Lung (tissue), 12 donors: ENCODE results near the gene ADAMTS18. TPM values are rescaled to one million over a fixed set of nuclear protein-coding genes. Genes with fewer than 3 reads are reported as not detected.
A peak's percentile ranks its signal among the peaks of the same experiment; 100 is the strongest.

Experiments
- ATAC-seq: fragments of 200-7000 bp; cut with Tn5 transposase; one replicate; pipeline ENCODE4 v1.9.1; 2020; ENCODE audit warnings: moderate number of reproducible peaks; ENCODE audit not compliant: insufficient read depth, low FRiP score
- DNase-seq, 3 donors: peaks; one replicate each; pipeline ENCODE4 v3.0.0-alpha.2; 2013 to 2017
- H3K27ac ChIP-seq, 2 donors: one replicate each; pipeline ENCODE4 v1.5.1; 2013; ENCODE audit warnings: mild to moderate bottlenecking in 2 of 2, moderate library complexity in 2 of 2, control low read depth in 1 of 2, inconsistent platforms in 1 of 2, low read depth in 1 of 2, low read length in 1 of 2
- H3K27me3 ChIP-seq, 3 donors: one replicate each; pipeline ENCODE4 v1.5.1; 2013; ENCODE audit warnings: low read length in 2 of 3; ENCODE audit not compliant: control insufficient read depth in 3 of 3, insufficient read depth in 3 of 3
- H3K36me3 ChIP-seq, 4 donors: one replicate each; pipeline ENCODE4 v1.5.1; 2013; ENCODE audit warnings: low read length in 4 of 4, mild to moderate bottlenecking in 1 of 4, moderate library complexity in 1 of 4; ENCODE audit not compliant: control insufficient read depth in 4 of 4, insufficient read depth in 4 of 4
- H3K4me1 ChIP-seq, 5 donors: one replicate each; pipeline ENCODE4 v1.5.1; 2013; ENCODE audit warnings: low read length in 5 of 5, mild to moderate bottlenecking in 2 of 5, moderate library complexity in 1 of 5; ENCODE audit not compliant: control insufficient read depth in 5 of 5, insufficient read depth in 5 of 5
- H3K4me3 ChIP-seq: one replicate; pipeline ENCODE4 v1.5.1; 2013; ENCODE audit warnings: mild to moderate bottlenecking, control low read depth, moderate library complexity
- H3K9ac ChIP-seq, 2 donors: one replicate each; pipeline ENCODE4 v1.5.1; 2013; ENCODE audit warnings: low read length in 2 of 2, control low read depth in 1 of 2; ENCODE audit not compliant: insufficient read depth in 1 of 2
- H3K9me3 ChIP-seq, 4 donors: one replicate each; pipeline ENCODE4 v1.5.1; 2013; ENCODE audit warnings: low read length in 3 of 4, mild to moderate bottlenecking in 1 of 4, moderate library complexity in 1 of 4; ENCODE audit not compliant: control insufficient read depth in 4 of 4, insufficient read depth in 3 of 4
- WGBS, 2 donors: extraction: QIAGEN DNeasy Blood & Tissue Kit; methylation state at CpG; one replicate each; pipeline ENCODE4 v1.1.7; 2013; 5-methylcytosine and 5-hydroxymethylcytosine counted together
- polyA plus RNA-seq, 2 donors: library from polyadenylated mRNA; stranded (reverse); fragments of 200-250 nt; gene quantifications; one replicate each; pipeline ENCODE4 v1.2.1, GENCODE V29; 2013
- total RNA-seq, 2 donors: library from RNA; depleted of rRNA in 1 of 2; stranded (reverse); fragments of >200 nt in 1 of 2; gene quantifications; one replicate each; pipeline ENCODE4 v1.2.1, GENCODE V29; 2014 to 2021
- TF ChIP-seq, protein P1 (sequence below): IDR thresholded peaks from 2 replicates; pipeline ENCODE4 v1.5.1; 2012; ENCODE audit warnings: mild to moderate bottlenecking; ENCODE audit errors: control extremely low read depth, extremely low read depth
- donor health status: control.
- donor health status: control.
- donor health status: Bipolar disorder and iron deficiency.
- donor health status: healthy.
- donor health status: DM: yes; HTN: yes; CAD: no.

Gene ADAMTS18
- total and polyA plus RNA-seq, 4 donors = 0.02 to 0.82 TPM; not detected in 2

DNA sequence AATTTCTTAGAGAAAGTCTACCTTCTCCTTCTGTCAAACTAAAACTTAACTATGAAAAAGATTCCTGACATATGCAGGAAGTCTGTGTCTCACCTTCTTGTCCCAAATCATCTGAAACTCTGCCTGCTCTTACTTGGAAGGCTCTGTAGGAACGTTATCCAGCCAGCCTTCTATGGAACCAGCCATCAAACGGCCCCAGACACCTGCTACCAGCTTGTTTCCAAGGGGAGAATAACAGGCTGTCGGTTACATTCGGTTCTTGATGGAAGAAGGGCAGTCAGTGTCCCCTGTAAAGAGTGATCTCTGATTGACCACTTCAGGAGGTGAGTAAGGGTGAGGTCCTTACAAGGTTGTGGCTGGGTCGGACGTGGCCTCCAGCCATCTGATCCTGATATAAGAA, 1.7 kb downstream of the ADAMTS18 start:
- WGBS, 2 donors = 43 to 45% methylated on average over 6 of the region's 6 CpGs
- peaks cover 0 to 5% (median 0%) of the 10 kb centered on the region in 4 donors for H3K9me3 ChIP-seq

DNA sequence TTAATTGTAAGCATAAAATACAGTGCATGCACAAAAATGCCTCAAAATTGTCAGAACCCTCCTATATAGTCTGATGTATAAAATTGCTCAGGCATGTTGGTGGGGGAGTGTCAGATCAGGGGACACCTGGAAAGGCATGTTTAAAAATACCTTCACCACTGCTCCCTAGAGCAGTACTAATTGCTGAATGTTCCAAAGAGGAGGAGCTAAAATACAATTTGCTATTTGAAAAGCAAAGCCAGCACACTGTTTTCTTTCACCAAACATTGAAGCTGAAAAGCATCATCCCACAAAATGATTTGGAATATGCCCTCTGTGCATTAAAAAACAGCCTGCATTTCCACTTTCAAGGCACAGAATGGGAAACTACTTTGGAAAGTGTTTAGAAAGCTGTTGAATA, 2.6 kb downstream of the ADAMTS18 start:
- peaks cover 0 to 3% (median 0%) of the 10 kb centered on the region in 5 donors for H3K4me1 ChIP-seq
- no peak overlapping the region for H3K9ac ChIP-seq
- H3K27me3 ChIP-seq = peaks cover 19 to 60% (median 48%) of the 10 kb centered on the region in 3 donors
- ATAC-seq (no peak), DNase-seq (no peak)
- TF ChIP-seq, protein P1, sequence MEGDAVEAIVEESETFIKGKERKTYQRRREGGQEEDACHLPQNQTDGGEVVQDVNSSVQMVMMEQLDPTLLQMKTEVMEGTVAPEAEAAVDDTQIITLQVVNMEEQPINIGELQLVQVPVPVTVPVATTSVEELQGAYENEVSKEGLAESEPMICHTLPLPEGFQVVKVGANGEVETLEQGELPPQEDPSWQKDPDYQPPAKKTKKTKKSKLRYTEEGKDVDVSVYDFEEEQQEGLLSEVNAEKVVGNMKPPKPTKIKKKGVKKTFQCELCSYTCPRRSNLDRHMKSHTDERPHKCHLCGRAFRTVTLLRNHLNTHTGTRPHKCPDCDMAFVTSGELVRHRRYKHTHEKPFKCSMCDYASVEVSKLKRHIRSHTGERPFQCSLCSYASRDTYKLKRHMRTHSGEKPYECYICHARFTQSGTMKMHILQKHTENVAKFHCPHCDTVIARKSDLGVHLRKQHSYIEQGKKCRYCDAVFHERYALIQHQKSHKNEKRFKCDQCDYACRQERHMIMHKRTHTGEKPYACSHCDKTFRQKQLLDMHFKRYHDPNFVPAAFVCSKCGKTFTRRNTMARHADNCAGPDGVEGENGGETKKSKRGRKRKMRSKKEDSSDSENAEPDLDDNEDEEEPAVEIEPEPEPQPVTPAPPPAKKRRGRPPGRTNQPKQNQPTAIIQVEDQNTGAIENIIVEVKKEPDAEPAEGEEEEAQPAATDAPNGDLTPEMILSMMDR = no peak
- peaks cover 0 to 5% (median 0%) of the 10 kb centered on the region in 4 donors for H3K9me3 ChIP-seq
- no peaks in the 10 kb centered on the region for H3K36me3 ChIP-seq
- no peak overlapping the region for H3K4me3 ChIP-seq
- H3K27ac ChIP-seq = no peak overlapping the region

More for the DNA sequence above, 1.7 kb downstream of the ADAMTS18 start:
- Histone ChIP-seq H3K27me3 (peaks cover 20 to 62% (median 48%) of the 10 kb centered on the region in 3 donors), H3K4me1 (peaks cover 0 to 3% (median 0%) of the 10 kb centered on the region in 5 donors), H3K27ac (no peak overlapping the region), H3K36me3 (no peaks in the 10 kb centered on the region), H3K9ac (no peak overlapping the region), H3K4me3 (no peak overlapping the region)
- ATAC-seq = no peak
- no peak for DNase-seq
- TF ChIP-seq, protein P1 = no peak

DNA sequence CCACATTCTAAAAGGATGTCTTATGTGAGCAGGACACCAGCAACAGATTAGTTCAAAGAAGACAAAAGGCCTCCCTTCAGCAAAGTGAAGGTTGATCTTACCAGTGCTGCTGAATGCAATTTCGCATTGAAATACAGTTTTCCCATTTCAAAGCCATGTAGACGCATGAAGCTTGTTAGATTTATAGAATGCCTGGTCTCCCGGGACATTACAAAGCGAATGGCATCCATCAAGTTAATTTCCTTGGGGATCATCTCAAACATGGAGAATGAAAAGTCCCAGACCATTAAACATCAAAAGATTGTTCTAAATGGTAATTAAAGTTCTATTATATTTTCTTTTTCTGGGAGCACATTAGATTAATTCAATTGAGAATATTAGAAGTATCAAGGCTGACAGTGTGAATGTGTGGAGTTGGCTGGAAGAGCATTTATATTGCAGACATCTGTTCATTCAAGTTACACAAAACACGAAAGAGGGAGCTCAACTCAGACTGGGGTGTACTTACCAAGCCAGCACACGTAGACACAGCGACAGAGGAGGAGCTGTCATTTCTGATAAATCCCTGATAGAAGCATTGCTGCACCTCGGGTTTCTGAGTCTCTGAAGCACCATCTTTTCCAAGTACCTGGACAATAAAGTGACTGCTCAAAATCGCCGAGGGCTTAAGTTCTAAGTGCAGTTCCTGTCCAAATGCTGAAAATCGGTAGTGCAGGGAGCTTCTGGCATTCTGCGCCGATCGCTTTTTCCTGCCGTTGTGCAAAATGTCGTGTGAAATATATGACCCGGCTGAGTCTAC, 3.8 kb downstream of the ADAMTS18 start:
- Histone ChIP-seq H3K4me3 (no peak overlapping the region), H3K9me3 (peaks cover 0 to 5% (median 0%) of the 10 kb centered on the region in 4 donors)

More for the DNA sequence above, 3.8 kb downstream of the ADAMTS18 start:
- Histone ChIP-seq H3K9ac (no peak overlapping the region), H3K36me3 (no peaks in the 10 kb centered on the region), H3K27ac (no peak overlapping the region), H3K4me1 (peaks cover 0 to 3% (median 0%) of the 10 kb centered on the region in 5 donors), H3K27me3 (peaks cover 15 to 50% (median 41%) of the 10 kb centered on the region in 3 donors)
- DNase-seq (peak in 2 of 3 donors; percentile 24 to 47), ATAC-seq (no peak)
- 72 to 81% methylated on average over 17 of the region's 17 CpGs for WGBS, 2 donors
- TF ChIP-seq, protein P1 = no peak
